ENCODE data around the gene CNTF. TPM values are rescaled to one million over a fixed set of nuclear protein-coding genes. Genes with fewer than 3 reads are reported as not detected.

CNTF gene
- total RNA-seq, 4 donors from 2014 or later, result 1.2 to 2.4 (median 1.6) TPM

GRCh38 chr11:58628446-58628845 is 6.0 kb downstream of the CNTF start:
- TF ChIP-seq EP300 (IDR thresholded peaks at IDR 0.05), result no peak
- TF ChIP-seq POLR2AphosphoS5 (IDR thresholded peaks at IDR 0.05), result no peak
- no peak for TF ChIP-seq CTCF (IDR thresholded peaks at IDR 0.05)
- TF ChIP-seq POLR2A (IDR thresholded peaks at IDR 0.05), result no peak
- WGBS, 2 donors (ENCODE audit: low coverage in 1 of 2), result 33 to 70% methylated on average over 2 to 3 of the region's 3 CpGs
- Histone ChIP-seq H3K27me3 (no peaks in the 10 kb centered on the region), H3K27ac (peak overlapping the region in 3 of 4 donors; percentile 61 to 74 (median 64)), H3K9me3 (no peaks in the 10 kb centered on the region), H3K4me3 (no peak overlapping the region), H3K36me3 (peaks cover 0 to 23% of the 10 kb centered on the region in 2 donors), H3K4me1 (peaks cover 3 to 28% (median 10%) of the 10 kb centered on the region in 3 donors)
- no peak for ATAC-seq

GRCh38 chr11:58629857-58630256 is 7.4 kb downstream of the CNTF start:
- Histone ChIP-seq H3K27ac (no peak overlapping the region), H3K27me3 (no peaks in the 10 kb centered on the region), H3K4me3 (no peak overlapping the region), H3K4me1 (peaks cover 3 to 25% (median 10%) of the 10 kb centered on the region in 3 donors), H3K36me3 (peaks cover 0 to 9% of the 10 kb centered on the region in 2 donors), H3K9me3 (no peaks in the 10 kb centered on the region)
- 14 to 30% methylated on average over 2 of the region's 2 CpGs for WGBS, 2 donors (ENCODE audit: low coverage in 1 of 2)
- no peak for ATAC-seq
- TF ChIP-seq EP300 (IDR thresholded peaks at IDR 0.05), result no peak
- peak; percentile 28 to 66 (median 44) for TF ChIP-seq CTCF (IDR thresholded peaks at IDR 0.05)

GRCh38 chr11:58631378-58631777 is 8.9 kb downstream of the CNTF start:
- WGBS, 2 donors (ENCODE audit: low coverage in 1 of 2), result 79 to 94% methylated on average over 2 to 3 of the region's 3 CpGs
- Histone ChIP-seq H3K27me3 (no peaks in the 10 kb centered on the region), H3K4me3 (no peak overlapping the region), H3K27ac (no peak overlapping the region), H3K36me3 (no peaks in the 10 kb centered on the region), H3K4me1 (peaks cover 3 to 25% (median 10%) of the 10 kb centered on the region in 3 donors), H3K9me3 (no peaks in the 10 kb centered on the region)
- no peak for ATAC-seq
- TF ChIP-seq EP300 (IDR thresholded peaks at IDR 0.05) (no peak), POLR2A (IDR thresholded peaks at IDR 0.05) (no peak), CTCF (IDR thresholded peaks at IDR 0.05) (no peak), POLR2AphosphoS5 (IDR thresholded peaks at IDR 0.05) (no peak)

- Histone ChIP-seq H3K9me3 (no peaks in the 10 kb centered on the region), H3K36me3 (no peaks in the 10 kb centered on the region), H3K27me3 (no peaks in the 10 kb centered on the region), H3K4me3 (no peak overlapping the region), H3K4me1 (peaks cover under 1 to 19% (median 5%) of the 10 kb centered on the region in 3 donors), H3K27ac (no peak overlapping the region)
- 100% methylated on average over 1 of the region's 1 CpG; no CpG with 5 or more reads in 1 of the 2 donors for WGBS, 2 donors (ENCODE audit: low coverage in 1 of 2)
- no peak for TF ChIP-seq CTCF (IDR thresholded peaks at IDR 0.05)
- no peak for TF ChIP-seq EP300 (IDR thresholded peaks at IDR 0.05)
- no peak for TF ChIP-seq POLR2A (IDR thresholded peaks at IDR 0.05)
- TF ChIP-seq POLR2AphosphoS5 (IDR thresholded peaks at IDR 0.05), result no peak
- no peak for ATAC-seq
Measured at GRCh38 chr11:58632510-58632909, 10.0 kb downstream of the CNTF start.

GRCh38 chr11:58636587-58636986 is 14.1 kb downstream of the CNTF start:
- TF ChIP-seq EP300 (IDR thresholded peaks at IDR 0.05), result no peak
- no peak for TF ChIP-seq POLR2AphosphoS5 (IDR thresholded peaks at IDR 0.05)
- TF ChIP-seq POLR2A (IDR thresholded peaks at IDR 0.05), result no peak
- TF ChIP-seq CTCF (IDR thresholded peaks at IDR 0.05), result no peak
- Histone ChIP-seq H3K36me3 (no peaks in the 10 kb centered on the region), H3K4me1 (peaks cover 0 to 17% (median 0%) of the 10 kb centered on the region in 3 donors), H3K27me3 (no peaks in the 10 kb centered on the region), H3K9me3 (no peaks in the 10 kb centered on the region), H3K27ac (no peak overlapping the region), H3K4me3 (no peak overlapping the region)
- WGBS, 2 donors (ENCODE audit: low coverage in 1 of 2), result 54 to 76% methylated on average over 3 of the region's 3 CpGs
- no peak for ATAC-seq

Data from gastroesophageal sphincter (tissue), 4 donors.